ENCODE measurements around the gene ZSWIM3. TPM values are rescaled to one million over a fixed set of nuclear protein-coding genes. Genes with fewer than 3 reads are reported as not detected.
A peak's percentile ranks its signal among the peaks of the same experiment; 100 is the strongest.

ZSWIM3 gene
- total and polyA plus RNA-seq, 2 of the 13 experiments (the other 11 are each of a cell fraction or from before 2014, with no cell fraction given) = 5.2 to 5.8 TPM

- BruUV-seq (replicated peaks) = no TSS peak
- intact Hi-C loops (cut with micrococcal nuclease; ENCODE audit: unreplicated experiment) (loop anchor here (2.0 to 5.0 kb wide), 3 partner anchors 48 to 98 kb away; partner anchors contain the start of genes CTSA, NEURL2, PCIF1 and ZSWIM1), in situ Hi-C loops (cut with HindIII; ENCODE audit: extremely low pct_ligation_motif_present, low pct_unique_long_range_greater_than_20kb) (no loop called here)
- Histone ChIP-seq H2AFZ (ENCODE audit: low read length) (no peak overlapping the region), H3K4me3 (replicated peaks in 1 of 3; ENCODE audit: insufficient read depth in 1 of 3, low read depth in 2 of 3, low read length in 3 of 3) (peak overlapping the region; percentile 71 to 87 (median 86)), H3K9me3 (ENCODE audit: low read length) (no peaks in the 10 kb centered on the region), H3K36me3 (replicated peaks in 1 of 2; ENCODE audit: control insufficient read depth in 1 of 2, insufficient read depth in 2 of 2, low read length in 2 of 2) (0 out of 5 replicates have a peak, but pooled peaks cover 0 to 4% of the 10 kb centered on the region in 2 experiments), H3K4me1 (ENCODE audit: insufficient read depth, low read length) (peaks cover 59% of the 10 kb centered on the region), H4K20me1 (ENCODE audit: insufficient read depth, low read length) (no peaks in the 10 kb centered on the region), H3K4me2 (ENCODE audit: low read depth, low read length) (peak overlapping the region; percentile 80), H3K27me3 (ENCODE audit: control insufficient read depth in 1 of 2, insufficient read depth in 2 of 2, low read length in 2 of 2) (no peaks in the 10 kb centered on the region), H3K27ac (ENCODE audit: extremely low read length, insufficient read depth, low read length) (peak overlapping the region; percentile 69), H3K9ac (ENCODE audit: insufficient read depth, low read depth, low read length) (peak overlapping the region; percentile 72), H3K79me2 (ENCODE audit: insufficient read depth, low read length) (no peaks in the 10 kb centered on the region)
- ChIA-PET CTCF (ENCODE audit: low intra/inter-chr PET ratio, low total read pairs) (interaction anchor here (1.1 kb wide), 1 partner anchor 10 kb away, joined by 4 read pairs; no protein-coding TSS in a partner anchor), POLR2A (interaction anchor here (1.0 to 2.5 kb wide), 24 partner anchors 8 to 418 kb away, joined by 3 to 21 read pairs (median 6); partner anchors contain the start of genes ACOT8, CTSA, NEURL2 and PCIF1)
- 28% methylated on average over 54 of the region's 71 CpGs for WGBS (ENCODE audit: low lambda C conversion rate)
- DNase-seq (ENCODE audit: low spot score) (peak; percentile 47), FAIRE-seq (no peak), ATAC-seq (peak; percentile 73)
- TF ChIP-seq BORCS8-MEF2B (CRISPR knock-in tag; IDR thresholded peaks at IDR 0.05) = 0 out of 2 replicates have a peak, but pooled peaks have one; percentile 54
- TF ChIP-seq NFE2L2 (IDR thresholded peaks at IDR 0.05; ENCODE audit: low read length) = no peak
- peak; percentile 21 for TF ChIP-seq ZEB1 (IDR thresholded peaks at IDR 0.05; ENCODE audit: insufficient replicate concordance, low read depth)
- peak; percentile 96 for TF ChIP-seq ZNF572 (CRISPR knock-in tag; IDR thresholded peaks at IDR 0.05)
- peak; percentile 87 for TF ChIP-seq ZNF883 (CRISPR knock-in tag; IDR thresholded peaks at IDR 0.05; ENCODE audit: not compliant biosample characterization)
- TF ChIP-seq, protein P1, sequence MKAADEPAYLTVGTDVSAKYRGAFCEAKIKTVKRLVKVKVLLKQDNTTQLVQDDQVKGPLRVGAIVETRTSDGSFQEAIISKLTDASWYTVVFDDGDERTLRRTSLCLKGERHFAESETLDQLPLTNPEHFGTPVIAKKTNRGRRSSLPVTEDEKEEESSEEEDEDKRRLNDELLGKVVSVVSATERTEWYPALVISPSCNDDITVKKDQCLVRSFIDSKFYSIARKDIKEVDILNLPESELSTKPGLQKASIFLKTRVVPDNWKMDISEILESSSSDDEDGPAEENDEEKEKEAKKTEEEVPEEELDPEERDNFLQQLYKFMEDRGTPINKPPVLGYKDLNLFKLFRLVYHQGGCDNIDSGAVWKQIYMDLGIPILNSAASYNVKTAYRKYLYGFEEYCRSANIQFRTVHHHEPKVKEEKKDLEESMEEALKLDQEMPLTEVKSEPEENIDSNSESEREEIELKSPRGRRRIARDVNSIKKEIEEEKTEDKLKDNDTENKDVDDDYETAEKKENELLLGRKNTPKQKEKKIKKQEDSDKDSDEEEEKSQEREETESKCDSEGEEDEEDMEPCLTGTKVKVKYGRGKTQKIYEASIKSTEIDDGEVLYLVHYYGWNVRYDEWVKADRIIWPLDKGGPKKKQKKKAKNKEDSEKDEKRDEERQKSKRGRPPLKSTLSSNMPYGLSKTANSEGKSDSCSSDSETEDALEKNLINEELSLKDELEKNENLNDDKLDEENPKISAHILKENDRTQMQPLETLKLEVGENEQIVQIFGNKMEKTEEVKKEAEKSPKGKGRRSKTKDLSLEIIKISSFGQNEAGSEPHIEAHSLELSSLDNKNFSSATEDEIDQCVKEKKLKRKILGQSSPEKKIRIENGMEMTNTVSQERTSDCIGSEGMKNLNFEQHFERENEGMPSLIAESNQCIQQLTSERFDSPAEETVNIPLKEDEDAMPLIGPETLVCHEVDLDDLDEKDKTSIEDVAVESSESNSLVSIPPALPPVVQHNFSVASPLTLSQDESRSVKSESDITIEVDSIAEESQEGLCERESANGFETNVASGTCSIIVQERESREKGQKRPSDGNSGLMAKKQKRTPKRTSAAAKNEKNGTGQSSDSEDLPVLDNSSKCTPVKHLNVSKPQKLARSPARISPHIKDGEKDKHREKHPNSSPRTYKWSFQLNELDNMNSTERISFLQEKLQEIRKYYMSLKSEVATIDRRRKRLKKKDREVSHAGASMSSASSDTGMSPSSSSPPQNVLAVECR (CRISPR knock-in tag; IDR thresholded peaks at IDR 0.05; ENCODE audit: borderline replicate concordance) = peak; percentile 51
- peak; percentile 65 for TF ChIP-seq ASH2L (IDR thresholded peaks at IDR 0.05; ENCODE audit: insufficient read length, low read depth, low read length)
- 0 out of 2 replicates have a peak, but pooled peaks have one; percentile 19 for TF ChIP-seq NKX3-1 (CRISPR knock-in tag; IDR thresholded peaks at IDR 0.05)
- TF ChIP-seq, protein P2, sequence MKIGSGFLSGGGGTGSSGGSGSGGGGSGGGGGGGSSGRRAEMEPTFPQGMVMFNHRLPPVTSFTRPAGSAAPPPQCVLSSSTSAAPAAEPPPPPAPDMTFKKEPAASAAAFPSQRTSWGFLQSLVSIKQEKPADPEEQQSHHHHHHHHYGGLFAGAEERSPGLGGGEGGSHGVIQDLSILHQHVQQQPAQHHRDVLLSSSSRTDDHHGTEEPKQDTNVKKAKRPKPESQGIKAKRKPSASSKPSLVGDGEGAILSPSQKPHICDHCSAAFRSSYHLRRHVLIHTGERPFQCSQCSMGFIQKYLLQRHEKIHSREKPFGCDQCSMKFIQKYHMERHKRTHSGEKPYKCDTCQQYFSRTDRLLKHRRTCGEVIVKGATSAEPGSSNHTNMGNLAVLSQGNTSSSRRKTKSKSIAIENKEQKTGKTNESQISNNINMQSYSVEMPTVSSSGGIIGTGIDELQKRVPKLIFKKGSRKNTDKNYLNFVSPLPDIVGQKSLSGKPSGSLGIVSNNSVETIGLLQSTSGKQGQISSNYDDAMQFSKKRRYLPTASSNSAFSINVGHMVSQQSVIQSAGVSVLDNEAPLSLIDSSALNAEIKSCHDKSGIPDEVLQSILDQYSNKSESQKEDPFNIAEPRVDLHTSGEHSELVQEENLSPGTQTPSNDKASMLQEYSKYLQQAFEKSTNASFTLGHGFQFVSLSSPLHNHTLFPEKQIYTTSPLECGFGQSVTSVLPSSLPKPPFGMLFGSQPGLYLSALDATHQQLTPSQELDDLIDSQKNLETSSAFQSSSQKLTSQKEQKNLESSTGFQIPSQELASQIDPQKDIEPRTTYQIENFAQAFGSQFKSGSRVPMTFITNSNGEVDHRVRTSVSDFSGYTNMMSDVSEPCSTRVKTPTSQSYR (CRISPR knock-in tag; IDR thresholded peaks at IDR 0.05; ENCODE audit: borderline replicate concordance) = peak; percentile 55
- no peak for TF ChIP-seq FOXP1 (IDR thresholded peaks at IDR 0.05)
- peak; percentile 12; the same call in 1 of the 2 replicates for TF ChIP-seq FOXP1 (CRISPR knock-in tag; IDR thresholded peaks at IDR 0.05)
- TF ChIP-seq KDM3A (CRISPR knock-in tag; IDR thresholded peaks at IDR 0.05; ENCODE audit: low read depth) = 0 out of 2 replicates have a peak, but pooled peaks have one; percentile 24
- 0 out of 2 replicates have a peak, but pooled peaks have one; percentile 82 for TF ChIP-seq PAWR (CRISPR knock-in tag; IDR thresholded peaks at IDR 0.05; ENCODE audit: borderline replicate concordance)
Measured at GRCh38 chr20:45833883-45834796, 23.3 kb upstream of the ZSWIM3 start.

All from HepG2 (cell line).